Measurements from ENCODE around the gene SPEM3.

SPEM3 gene

GRCh38 chr17:7389924-7390910, 38.4 kb upstream of the SPEM3 start:
- peaks cover 6 to 16% of the 10 kb centered on the region in 2 donors for H3K36me3 ChIP-seq (ENCODE audit: control insufficient read depth in 2 of 2, insufficient read depth in 2 of 2, low read length in 2 of 2)

DNA sequence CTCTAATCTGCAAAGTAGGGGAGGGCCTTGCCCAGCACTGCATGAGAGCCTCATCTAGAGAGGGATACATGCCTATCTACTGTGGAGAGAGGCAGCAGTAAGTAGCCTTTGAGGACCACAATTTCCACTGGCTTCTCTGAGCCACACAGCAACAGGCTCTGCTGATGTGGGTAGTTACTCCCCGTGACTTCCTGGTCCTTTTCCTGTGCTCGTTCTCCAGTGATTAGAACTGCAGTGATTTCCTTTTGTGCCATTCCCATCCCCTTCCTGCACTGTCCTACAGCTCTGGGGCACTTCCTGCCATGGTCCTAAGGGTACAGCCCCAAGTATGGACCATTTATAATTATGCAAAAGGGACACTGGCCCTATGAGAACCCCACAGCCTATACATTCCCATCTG, 37.4 kb upstream of the SPEM3 start:
- H3K9me3 ChIP-seq (ENCODE audit: control insufficient read depth in 2 of 2, low read length in 2 of 2): no peaks in the 10 kb centered on the region
- no peaks in the 10 kb centered on the region for H3K27me3 ChIP-seq (ENCODE audit: control insufficient read depth in 1 of 2, insufficient read depth in 2 of 2, low read length in 2 of 2)
- H3K36me3 ChIP-seq (ENCODE audit: control insufficient read depth in 2 of 2, insufficient read depth in 2 of 2, low read length in 2 of 2): peaks cover 6 to 16% of the 10 kb centered on the region in 2 donors
- no peak overlapping the region for H3K4me3 ChIP-seq (ENCODE audit: low read length in 2 of 2)
- H3K27ac ChIP-seq (ENCODE audit: low read length): no peak overlapping the region
- peak overlapping the region in 1 of 2 donors; percentile 27 for H3K9ac ChIP-seq (ENCODE audit: low read length in 2 of 2)
- peaks cover 20% of the 10 kb centered on the region for H3K4me1 ChIP-seq (ENCODE audit: control insufficient read depth, insufficient read depth, low read length)

More at GRCh38 chr17:7389924-7390910, 38.4 kb upstream of the SPEM3 start:
- H3K27ac ChIP-seq (ENCODE audit: low read length): no peak overlapping the region
- H3K27me3 ChIP-seq (ENCODE audit: control insufficient read depth in 1 of 2, insufficient read depth in 2 of 2, low read length in 2 of 2): no peaks in the 10 kb centered on the region
- no peak overlapping the region for H3K4me3 ChIP-seq (ENCODE audit: low read length in 2 of 2)
- no peak overlapping the region for H3K9ac ChIP-seq (ENCODE audit: low read length in 2 of 2)
- peaks cover 20% of the 10 kb centered on the region for H3K4me1 ChIP-seq (ENCODE audit: control insufficient read depth, insufficient read depth, low read length)
- no peaks in the 10 kb centered on the region for H3K9me3 ChIP-seq (ENCODE audit: control insufficient read depth in 2 of 2, low read length in 2 of 2)

DNA sequence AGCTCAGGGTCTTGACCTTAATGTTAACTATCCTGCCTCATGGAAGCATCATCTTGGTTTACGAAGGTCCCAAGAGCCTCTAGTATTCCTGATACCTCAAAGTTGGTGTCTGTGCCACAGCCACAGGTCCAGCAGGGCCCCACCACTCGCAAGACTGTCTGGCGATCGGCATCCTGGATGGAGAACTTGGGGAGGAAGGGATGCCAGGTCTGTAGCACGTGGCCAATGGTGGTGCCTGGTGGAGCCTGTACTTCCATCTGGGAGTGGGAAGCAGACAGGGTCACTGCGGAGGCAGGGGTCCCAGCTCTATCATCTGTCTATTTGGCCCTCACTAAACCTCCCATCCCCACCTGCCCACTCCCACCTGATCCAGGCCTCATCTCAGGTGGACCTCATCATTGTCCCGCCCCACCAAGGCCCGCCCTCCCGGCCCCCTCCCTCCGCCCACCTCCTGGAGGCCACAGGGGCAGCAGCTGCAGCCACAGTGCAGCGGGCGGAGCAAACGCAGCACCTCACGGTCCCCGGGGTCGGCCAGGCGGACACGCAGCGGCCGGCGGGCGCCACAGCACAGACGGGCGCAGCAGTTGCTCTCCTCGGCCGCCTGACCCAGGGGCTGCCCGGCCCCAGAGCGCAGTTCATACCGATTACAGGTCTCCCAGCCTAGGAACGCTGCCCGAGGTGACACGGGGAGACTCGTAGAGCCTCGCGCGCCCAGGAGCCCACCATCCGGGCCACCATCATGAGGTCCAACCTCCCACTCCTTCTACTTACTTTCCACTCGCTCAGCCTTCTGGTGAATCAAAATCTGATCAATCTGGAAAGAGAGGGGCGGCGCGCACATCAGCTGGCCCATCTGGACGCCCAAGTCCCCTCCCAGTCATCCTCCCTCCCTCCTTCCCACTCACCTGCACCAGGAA, 35.7 kb upstream of the SPEM3 start:
- no peaks in the 10 kb centered on the region for H3K9me3 ChIP-seq (ENCODE audit: control insufficient read depth in 2 of 2, low read length in 2 of 2)
- no peak overlapping the region for H3K27ac ChIP-seq (ENCODE audit: low read length)
- H3K4me3 ChIP-seq (ENCODE audit: low read length in 2 of 2): peak overlapping the region; percentile 76 to 84
- H3K9ac ChIP-seq (ENCODE audit: low read length in 2 of 2): peak overlapping the region in 1 of 2 donors; percentile 73
- peaks cover 6 to 16% of the 10 kb centered on the region in 2 donors for H3K36me3 ChIP-seq (ENCODE audit: control insufficient read depth in 2 of 2, insufficient read depth in 2 of 2, low read length in 2 of 2)
- no peaks in the 10 kb centered on the region for H3K27me3 ChIP-seq (ENCODE audit: control insufficient read depth in 1 of 2, insufficient read depth in 2 of 2, low read length in 2 of 2)
- peaks cover 20% of the 10 kb centered on the region for H3K4me1 ChIP-seq (ENCODE audit: control insufficient read depth, insufficient read depth, low read length)

DNA sequence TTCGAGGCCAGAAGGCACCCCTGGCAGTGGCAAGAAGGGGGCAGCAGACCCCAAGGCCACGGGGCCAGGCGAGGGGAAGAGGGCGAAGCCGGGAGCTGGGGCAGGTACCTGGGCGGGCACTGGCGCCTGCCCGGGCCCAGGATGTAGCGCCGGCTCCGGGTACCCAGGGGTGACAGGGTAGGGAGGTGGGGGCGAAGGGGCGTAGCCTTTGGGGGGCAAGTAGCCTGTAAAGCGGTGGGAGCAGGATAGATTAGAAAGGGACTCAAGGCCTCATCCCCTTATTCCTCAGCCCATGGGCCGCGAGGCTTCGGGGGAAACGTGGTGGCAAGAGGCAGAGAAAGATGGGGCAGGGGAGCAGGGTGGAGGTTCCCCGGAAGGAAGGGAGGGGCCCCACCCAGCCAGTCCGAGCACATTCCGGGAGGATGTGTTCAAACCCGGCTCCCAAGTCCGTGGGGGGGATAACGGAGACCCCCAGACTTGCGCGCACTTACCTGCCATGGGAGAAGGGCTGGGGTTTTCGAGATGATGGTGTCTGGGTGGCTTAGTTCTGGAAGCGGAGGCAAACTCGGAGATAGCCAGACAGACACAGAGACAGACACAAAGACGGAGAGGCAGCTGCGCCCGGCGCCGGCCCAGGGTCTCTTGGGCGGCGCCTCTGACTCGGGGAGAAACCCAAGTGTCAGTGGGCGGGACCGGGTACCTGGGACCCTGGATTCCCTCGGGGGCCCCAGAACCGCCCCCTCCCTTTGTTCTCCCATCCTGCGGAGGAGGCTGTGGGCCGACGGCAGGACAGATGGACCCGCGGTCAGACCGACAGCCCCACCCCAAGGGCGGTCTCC, 34.8 kb upstream of the SPEM3 start:
- Histone ChIP-seq H3K27me3 (ENCODE audit: control insufficient read depth in 1 of 2, insufficient read depth in 2 of 2, low read length in 2 of 2) (no peaks in the 10 kb centered on the region), H3K27ac (ENCODE audit: low read length) (peak overlapping the region; percentile 69), H3K4me1 (ENCODE audit: control insufficient read depth, insufficient read depth, low read length) (peaks cover 20% of the 10 kb centered on the region), H3K9ac (ENCODE audit: low read length in 2 of 2) (peak overlapping the region; percentile 73 to 84), H3K36me3 (ENCODE audit: control insufficient read depth in 2 of 2, insufficient read depth in 2 of 2, low read length in 2 of 2) (peaks cover 6 to 16% of the 10 kb centered on the region in 2 donors), H3K4me3 (ENCODE audit: low read length in 2 of 2) (peak overlapping the region; percentile 76 to 84), H3K9me3 (ENCODE audit: control insufficient read depth in 2 of 2, low read length in 2 of 2) (no peaks in the 10 kb centered on the region)

GRCh38 chr17:7394452-7395191, 34.0 kb upstream of the SPEM3 start, which contains the start of gene PLSCR3:
TSS of gene PLSCR3 (minus strand) at chr17:7394525. CDS start at chr17:7394110, 415 bp downstream.
- Histone ChIP-seq H3K27ac (ENCODE audit: low read length) (peak within 1 kb of the TSS; percentile 69), H3K9ac (ENCODE audit: low read length in 2 of 2) (peak within 1 kb of the TSS; percentile 73 to 92), H3K27me3 (ENCODE audit: control insufficient read depth in 1 of 2, insufficient read depth in 2 of 2, low read length in 2 of 2) (no peaks in the 10 kb centered on the region), H3K4me3 (ENCODE audit: low read length in 2 of 2) (peak within 1 kb of the TSS; percentile 76 to 84), H3K36me3 (ENCODE audit: control insufficient read depth in 2 of 2, insufficient read depth in 2 of 2, low read length in 2 of 2) (peaks cover 6 to 12% of the 10 kb centered on the region in 2 donors), H3K4me1 (ENCODE audit: control insufficient read depth, insufficient read depth, low read length) (peaks cover 20% of the 10 kb centered on the region), H3K9me3 (ENCODE audit: control insufficient read depth in 2 of 2, low read length in 2 of 2) (no peaks in the 10 kb centered on the region)

- Histone ChIP-seq H3K4me1 (ENCODE audit: control insufficient read depth, insufficient read depth, low read length) (peaks cover 18% of the 10 kb centered on the region), H3K9me3 (ENCODE audit: control insufficient read depth in 2 of 2, low read length in 2 of 2) (no peaks in the 10 kb centered on the region), H3K27ac (ENCODE audit: low read length) (no peak overlapping the region), H3K9ac (ENCODE audit: low read length in 2 of 2) (no peak overlapping the region), H3K36me3 (ENCODE audit: control insufficient read depth in 2 of 2, insufficient read depth in 2 of 2, low read length in 2 of 2) (peaks cover 0 to 3% of the 10 kb centered on the region in 2 donors), H3K4me3 (ENCODE audit: low read length in 2 of 2) (no peak overlapping the region), H3K27me3 (ENCODE audit: control insufficient read depth in 1 of 2, insufficient read depth in 2 of 2, low read length in 2 of 2) (no peaks in the 10 kb centered on the region)
Observed at GRCh38 chr17:7396147-7396546, 32.5 kb upstream of the SPEM3 start.

GRCh38 chr17:7398612-7399011, 30.0 kb upstream of the SPEM3 start:
- Histone ChIP-seq H3K9ac (ENCODE audit: low read length in 2 of 2) (no peak overlapping the region), H3K4me1 (ENCODE audit: control insufficient read depth, insufficient read depth, low read length) (peaks cover 22% of the 10 kb centered on the region), H3K36me3 (ENCODE audit: control insufficient read depth in 2 of 2, insufficient read depth in 2 of 2, low read length in 2 of 2) (no peaks in the 10 kb centered on the region), H3K9me3 (ENCODE audit: control insufficient read depth in 2 of 2, low read length in 2 of 2) (no peaks in the 10 kb centered on the region), H3K27ac (ENCODE audit: low read length) (no peak overlapping the region), H3K27me3 (ENCODE audit: control insufficient read depth in 1 of 2, insufficient read depth in 2 of 2, low read length in 2 of 2) (no peaks in the 10 kb centered on the region), H3K4me3 (ENCODE audit: low read length in 2 of 2) (no peak overlapping the region)

- Histone ChIP-seq H3K4me1 (ENCODE audit: control insufficient read depth, insufficient read depth, low read length) (peaks cover 18% of the 10 kb centered on the region), H3K27ac (ENCODE audit: low read length) (peak overlapping the region; percentile 79), H3K4me3 (ENCODE audit: low read length in 2 of 2) (peak overlapping the region; percentile 81 to 82), H3K36me3 (ENCODE audit: control insufficient read depth in 2 of 2, insufficient read depth in 2 of 2, low read length in 2 of 2) (no peaks in the 10 kb centered on the region), H3K27me3 (ENCODE audit: control insufficient read depth in 1 of 2, insufficient read depth in 2 of 2, low read length in 2 of 2) (no peaks in the 10 kb centered on the region), H3K9me3 (ENCODE audit: control insufficient read depth in 2 of 2, low read length in 2 of 2) (no peaks in the 10 kb centered on the region), H3K9ac (ENCODE audit: low read length in 2 of 2) (peak overlapping the region; percentile 71 to 78)
Observed at GRCh38 chr17:7403043-7403726, 25.5 kb upstream of the SPEM3 start.

DNA sequence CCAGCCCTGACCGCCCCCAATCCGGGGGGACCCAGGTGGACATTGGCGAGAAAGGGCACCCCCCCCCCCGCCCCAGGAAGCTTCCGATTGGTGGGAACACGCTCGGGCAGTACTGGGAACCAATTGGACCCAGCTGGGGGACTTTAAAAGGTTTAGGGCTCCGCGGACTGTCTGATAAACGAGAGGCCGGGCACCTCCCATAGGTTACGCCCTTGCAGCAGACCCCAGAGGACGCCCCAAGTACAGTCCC, 25.0 kb upstream of the SPEM3 start:
- Histone ChIP-seq H3K9me3 (ENCODE audit: control insufficient read depth in 2 of 2, low read length in 2 of 2) (no peaks in the 10 kb centered on the region), H3K4me1 (ENCODE audit: control insufficient read depth, insufficient read depth, low read length) (peaks cover 18% of the 10 kb centered on the region), H3K27ac (ENCODE audit: low read length) (peak overlapping the region; percentile 79), H3K9ac (ENCODE audit: low read length in 2 of 2) (peak overlapping the region; percentile 71 to 78), H3K36me3 (ENCODE audit: control insufficient read depth in 2 of 2, insufficient read depth in 2 of 2, low read length in 2 of 2) (no peaks in the 10 kb centered on the region), H3K27me3 (ENCODE audit: control insufficient read depth in 1 of 2, insufficient read depth in 2 of 2, low read length in 2 of 2) (no peaks in the 10 kb centered on the region), H3K4me3 (ENCODE audit: low read length in 2 of 2) (peak overlapping the region; percentile 81 to 82)
